Measurements from ENCODE around the gene DRC7. TPM values are rescaled to one million over a fixed set of nuclear protein-coding genes. Genes with fewer than 3 reads are reported as not detected.

Gene DRC7
- total RNA-seq, 2 donors from 2014 or later = 1.6 to 1.8 TPM

- Mint-ChIP-seq H3K27ac (no peak overlapping the region), H3K27me3 (ENCODE audit: insufficient read depth) (no peaks in the 10 kb centered on the region), H3K4me1 (peaks cover 2% of the 10 kb centered on the region), H3K36me3 (ENCODE audit: low read depth) (peaks cover 51% of the 10 kb centered on the region), H3K4me3 (no peak overlapping the region), H3K9me3 (peaks cover 3% of the 10 kb centered on the region)
- no peaks in the 10 kb centered on the region for H3K4me1 ChIP-seq (ENCODE audit: control insufficient read depth, insufficient read depth, low read length)
- no peaks in the 10 kb centered on the region for H3K9me3 ChIP-seq (ENCODE audit: control insufficient read depth, low read length)
- TF ChIP-seq CTCF (conservative IDR thresholded peaks at IDR 0.05) = no peak
- peak; percentile 96 for DNase-seq
- H3K27me3 ChIP-seq (ENCODE audit: control insufficient read depth, insufficient read depth, low read length, poor library complexity, severe bottlenecking) = no peaks in the 10 kb centered on the region
- no peak overlapping the region for H3K27ac ChIP-seq (ENCODE audit: low read depth, low read length)
- peaks cover 62% of the 10 kb centered on the region for H3K36me3 ChIP-seq (ENCODE audit: control insufficient read depth, insufficient read depth, low read length)
- no peak overlapping the region for H3K4me3 ChIP-seq (ENCODE audit: low read length)
- WGBS, 2 experiments (ENCODE audit: insufficient coverage in 1 of 2, insufficient read length in 1 of 2) = 90 to 97% methylated on average over 5 to 6 of the region's 6 CpGs
- no peak overlapping the region for H3K9ac ChIP-seq (ENCODE audit: extremely low read depth, low read length, poor library complexity, severe bottlenecking)
Observed at GRCh38 chr16:57764341-57765159, 69.9 kb downstream of the DRC7 start.

DNA sequence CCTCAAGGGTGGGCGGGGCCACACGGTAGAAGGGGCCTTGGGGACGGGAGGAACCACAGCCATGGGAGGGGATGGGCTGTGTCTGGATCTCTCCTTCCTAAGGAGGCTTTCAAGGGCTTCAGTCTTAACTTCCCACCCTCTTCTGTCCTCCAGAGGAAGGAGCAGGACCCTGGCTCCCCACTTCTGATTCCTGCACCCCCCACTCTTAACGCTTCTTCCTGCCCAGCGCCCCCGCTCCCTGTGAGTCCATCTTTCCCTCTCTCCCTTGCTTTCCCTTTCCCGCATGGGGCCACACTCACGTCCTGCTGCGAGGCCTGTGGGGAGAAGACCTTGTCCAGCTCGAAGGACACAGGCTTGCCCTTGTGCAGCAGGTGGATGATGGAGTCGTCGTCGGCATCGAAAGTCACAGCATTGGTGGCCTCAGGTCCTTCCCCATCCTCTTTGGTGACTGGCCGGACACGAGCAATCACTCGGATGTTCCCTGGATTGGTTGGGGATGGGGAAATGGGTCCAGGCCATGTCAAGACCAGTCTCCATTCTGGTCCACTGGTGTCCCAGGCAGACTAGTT lies 70.6 kb downstream of the DRC7 start:
- no peak overlapping the region for H3K4me3 ChIP-seq (ENCODE audit: low read length)
- H3K9me3 ChIP-seq (ENCODE audit: control insufficient read depth, low read length) = no peaks in the 10 kb centered on the region
- H3K9ac ChIP-seq (ENCODE audit: extremely low read depth, low read length, poor library complexity, severe bottlenecking) = no peak overlapping the region
- peaks cover 51% of the 10 kb centered on the region for H3K36me3 Mint-ChIP-seq (ENCODE audit: low read depth)
- TF ChIP-seq CTCF (conservative IDR thresholded peaks at IDR 0.05) = no peak
- no peaks in the 10 kb centered on the region for H3K4me1 ChIP-seq (ENCODE audit: control insufficient read depth, insufficient read depth, low read length)
- no peaks in the 10 kb centered on the region for H3K27me3 ChIP-seq (ENCODE audit: control insufficient read depth, insufficient read depth, low read length, poor library complexity, severe bottlenecking)
- no peak overlapping the region for H3K4me3 Mint-ChIP-seq
- H3K27me3 Mint-ChIP-seq (ENCODE audit: insufficient read depth) = no peaks in the 10 kb centered on the region
- H3K36me3 ChIP-seq (ENCODE audit: control insufficient read depth, insufficient read depth, low read length) = peaks cover 66% of the 10 kb centered on the region
- H3K27ac ChIP-seq (ENCODE audit: low read depth, low read length) = no peak overlapping the region
- H3K9me3 Mint-ChIP-seq = peaks cover 3% of the 10 kb centered on the region
- WGBS, 2 experiments (ENCODE audit: insufficient coverage in 1 of 2, insufficient read length in 1 of 2) = 91 to 96% methylated on average over 13 to 17 of the region's 17 CpGs
- no peak for DNase-seq
- H3K27ac Mint-ChIP-seq = no peak overlapping the region
- no peaks in the 10 kb centered on the region for H3K4me1 Mint-ChIP-seq

GRCh38 chr16:57766714-57767348 lies 72.2 kb downstream of the DRC7 start:
- peaks cover 78% of the 10 kb centered on the region for H3K36me3 ChIP-seq (ENCODE audit: control insufficient read depth, insufficient read depth, low read length)
- no peak overlapping the region for H3K9ac ChIP-seq (ENCODE audit: extremely low read depth, low read length, poor library complexity, severe bottlenecking)
- H3K4me1 Mint-ChIP-seq = no peaks in the 10 kb centered on the region
- no peak overlapping the region for H3K4me3 Mint-ChIP-seq
- no peaks in the 10 kb centered on the region for H3K27me3 ChIP-seq (ENCODE audit: control insufficient read depth, insufficient read depth, low read length, poor library complexity, severe bottlenecking)
- no peak overlapping the region for H3K4me3 ChIP-seq (ENCODE audit: low read length)
- H3K9me3 Mint-ChIP-seq = peaks cover 3% of the 10 kb centered on the region
- 95 to 98% methylated on average over 10 to 15 of the region's 15 CpGs for WGBS, 2 experiments (ENCODE audit: insufficient coverage in 1 of 2, insufficient read length in 1 of 2)
- H3K4me1 ChIP-seq (ENCODE audit: control insufficient read depth, insufficient read depth, low read length) = no peaks in the 10 kb centered on the region
- no peak overlapping the region for H3K27ac Mint-ChIP-seq
- no peak for DNase-seq
- H3K36me3 Mint-ChIP-seq (ENCODE audit: low read depth) = peaks cover 43% of the 10 kb centered on the region
- TF ChIP-seq CTCF (conservative IDR thresholded peaks at IDR 0.05) = no peak
- H3K27me3 Mint-ChIP-seq (ENCODE audit: insufficient read depth) = no peaks in the 10 kb centered on the region
- no peaks in the 10 kb centered on the region for H3K9me3 ChIP-seq (ENCODE audit: control insufficient read depth, low read length)
- H3K27ac ChIP-seq (ENCODE audit: low read depth, low read length) = no peak overlapping the region
